MM.1S (cell line): Measurements from ENCODE around the gene MYPN.

ENCODE experiments used
- EZH2 ChIP-seq: fragments of 300-600 bp; sonication (generic); optimal IDR thresholded peaks from 2 replicates; pipeline ENCODE3; 2017; ENCODE audit warnings: low read depth, mild to moderate bottlenecking, antibody characterized with exemption, low read length, mixed read lengths
- TF ChIP-seq, protein P1 (sequence below): fragments of 300-600 bp; sonication (generic); IDR thresholded peaks from 2 replicates; pipeline ENCODE4 v1.5.1; 2016; ENCODE audit warnings: antibody characterized with exemption, low read length, mixed read lengths

- TF ChIP-seq, protein P1, sequence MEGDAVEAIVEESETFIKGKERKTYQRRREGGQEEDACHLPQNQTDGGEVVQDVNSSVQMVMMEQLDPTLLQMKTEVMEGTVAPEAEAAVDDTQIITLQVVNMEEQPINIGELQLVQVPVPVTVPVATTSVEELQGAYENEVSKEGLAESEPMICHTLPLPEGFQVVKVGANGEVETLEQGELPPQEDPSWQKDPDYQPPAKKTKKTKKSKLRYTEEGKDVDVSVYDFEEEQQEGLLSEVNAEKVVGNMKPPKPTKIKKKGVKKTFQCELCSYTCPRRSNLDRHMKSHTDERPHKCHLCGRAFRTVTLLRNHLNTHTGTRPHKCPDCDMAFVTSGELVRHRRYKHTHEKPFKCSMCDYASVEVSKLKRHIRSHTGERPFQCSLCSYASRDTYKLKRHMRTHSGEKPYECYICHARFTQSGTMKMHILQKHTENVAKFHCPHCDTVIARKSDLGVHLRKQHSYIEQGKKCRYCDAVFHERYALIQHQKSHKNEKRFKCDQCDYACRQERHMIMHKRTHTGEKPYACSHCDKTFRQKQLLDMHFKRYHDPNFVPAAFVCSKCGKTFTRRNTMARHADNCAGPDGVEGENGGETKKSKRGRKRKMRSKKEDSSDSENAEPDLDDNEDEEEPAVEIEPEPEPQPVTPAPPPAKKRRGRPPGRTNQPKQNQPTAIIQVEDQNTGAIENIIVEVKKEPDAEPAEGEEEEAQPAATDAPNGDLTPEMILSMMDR = no peak
- TF ChIP-seq EZH2 = no peak
These were observed 122.5 kb downstream of the MYPN start, which contains the start of gene ATOH7 for GRCh38 chr10:68231817-68232251.
